Measurements from ENCODE around the gene HOXA9. TPM values are rescaled to one million over a fixed set of nuclear protein-coding genes. Genes with fewer than 3 reads are reported as not detected.
A peak's percentile ranks its signal among the peaks of the same experiment; 100 is the strongest.

The HOXA9 gene
- total RNA-seq, 4 donors from 2014 or later, result 25.7 to 71.2 (median 46.1) TPM

GRCh38 chr7:27184337-27185012, 19.1 kb upstream of the HOXA9 start:
- H3K4me1 ChIP-seq, result peaks cover 5 to 46% (median 22%) of the 10 kb centered on the region in 4 donors
- peak in 2 of 3 donors; percentile 64 to 68 for DNase-seq

GRCh38 chr7:27183682-27184336, 18.5 kb upstream of the HOXA9 start:
- DNase-seq, result peak in 2 of 3 donors; percentile 44 to 57
- Histone ChIP-seq H3K36me3 (no peaks in the 10 kb centered on the region), H3K4me3 (peak overlapping the region; percentile 20 to 63 (median 46)), H3K27ac (no peak overlapping the region), H3K9me3 (no peaks in the 10 kb centered on the region), H3K27me3 (peaks cover 4 to 61% of the 10 kb centered on the region in 2 donors), H3K4me1 (peaks cover 5 to 40% (median 20%) of the 10 kb centered on the region in 4 donors)
- TF ChIP-seq CTCF (IDR thresholded peaks at IDR 0.05) (no peak), POLR2A (IDR thresholded peaks at IDR 0.05) (no peak)

More at GRCh38 chr7:27184337-27185012, 19.1 kb upstream of the HOXA9 start:
- H3K27ac ChIP-seq, result peak overlapping the region in 1 of 4 donors; percentile 2
- H3K4me3 ChIP-seq, result peak overlapping the region; percentile 20 to 63 (median 46)
- H3K27me3 ChIP-seq, result peaks cover 8 to 66% of the 10 kb centered on the region in 2 donors
- TF ChIP-seq CTCF (IDR thresholded peaks at IDR 0.05), result no peak
- no peak for TF ChIP-seq POLR2A (IDR thresholded peaks at IDR 0.05)
- no peaks in the 10 kb centered on the region for H3K9me3 ChIP-seq
- H3K36me3 ChIP-seq, result no peaks in the 10 kb centered on the region

GRCh38 chr7:27182861-27183681, 17.7 kb upstream of the HOXA9 start:
- Histone ChIP-seq H3K27ac (no peak overlapping the region), H3K4me3 (peak overlapping the region in 1 of 4 donors; percentile 4), H3K27me3 (peaks cover 4 to 56% of the 10 kb centered on the region in 2 donors), H3K36me3 (no peaks in the 10 kb centered on the region), H3K4me1 (peaks cover 5 to 32% (median 14%) of the 10 kb centered on the region in 4 donors), H3K9me3 (no peaks in the 10 kb centered on the region)
- peak in 2 of 3 donors; percentile 45 to 50 for DNase-seq
- no peak for TF ChIP-seq POLR2A (IDR thresholded peaks at IDR 0.05)
- TF ChIP-seq CTCF (IDR thresholded peaks at IDR 0.05), result no peak

- H3K27me3 ChIP-seq, result peaks cover 4 to 48% of the 10 kb centered on the region in 2 donors
- H3K27ac ChIP-seq, result no peak overlapping the region
These were observed 17.0 kb upstream of the HOXA9 start for GRCh38 chr7:27182285-27182841.

More at GRCh38 chr7:27182285-27182841, 17.0 kb upstream of the HOXA9 start:
- DNase-seq, result peak in 1 of 3 donors; percentile 23
- peaks cover 5 to 29% (median 10%) of the 10 kb centered on the region in 4 donors for H3K4me1 ChIP-seq
- no peak overlapping the region for H3K4me3 ChIP-seq
- H3K36me3 ChIP-seq, result no peaks in the 10 kb centered on the region
- no peaks in the 10 kb centered on the region for H3K9me3 ChIP-seq
- TF ChIP-seq CTCF (IDR thresholded peaks at IDR 0.05), result no peak
- TF ChIP-seq POLR2A (IDR thresholded peaks at IDR 0.05), result no peak

Measured in Peyer's patch (tissue), 4 donors.